H1 (cell line): ENCODE results near the gene SAMM50. TPM values are rescaled to one million over a fixed set of nuclear protein-coding genes. Genes with fewer than 3 reads are reported as not detected.

Source experiments
- ASH2L ChIP-seq: fragments of 200-600, 300-600 bp; sonication (generic); IDR thresholded peaks from one replicate; pipeline ENCODE4 v1.7.1; 2017; ENCODE audit warnings: low read length
- CHD7 ChIP-seq: fragments of 300-600 bp; sonication (generic); IDR thresholded peaks from 2 replicates; pipeline ENCODE4 v1.7.1; 2012; ENCODE audit warnings: low read length, moderate library complexity, mild to moderate bottlenecking, inconsistent platforms; ENCODE audit not compliant: insufficient replicate concordance
- EZH2 ChIP-seq: fragments of 200-600 bp; sonication (generic); IDR thresholded peaks from 2 replicates; pipeline ENCODE4 v1.7.1; 2012; ENCODE audit warnings: low read depth, mild to moderate bottlenecking, moderate library complexity, low read length, inconsistent platforms; ENCODE audit not compliant: severe bottlenecking
- FOSL1 ChIP-seq: IDR thresholded peaks from 2 replicates; pipeline ENCODE4 v1.6.1; 2011; ENCODE audit warnings: mild to moderate bottlenecking, low read depth, low read length, moderate library complexity; ENCODE audit not compliant: insufficient read depth
- HDAC2 ChIP-seq, 2 experiments: fragments of 300-600 bp in 1 of 2; sonication (generic) in 1 of 2; IDR thresholded peaks; 2 replicates each; pipeline ENCODE4 v1.6.1; 2011 to 2012; ENCODE audit warnings: low read depth in 2 of 2, low read length in 2 of 2, mild to moderate bottlenecking in 2 of 2, moderate library complexity in 2 of 2, borderline replicate concordance in 1 of 2, inconsistent platforms in 1 of 2
- HDAC6 ChIP-seq: IDR thresholded peaks from one replicate; pipeline ENCODE4 v1.7.1; 2012; ENCODE audit warnings: low read depth, mild to moderate bottlenecking, inconsistent platforms, low read length, moderate library complexity
- POLR2A ChIP-seq, 2 experiments: IDR thresholded peaks; 1 replicate in 1 of 2; 2 replicates in 1 of 2; pipeline ENCODE4 v1.6.1; 2011; ENCODE audit warnings: low read depth in 2 of 2, low read length in 2 of 2, mild to moderate bottlenecking in 2 of 2; ENCODE audit errors: control extremely low read depth in 1 of 2
- RFX5 ChIP-seq: IDR thresholded peaks from 2 replicates; pipeline ENCODE4 v1.6.1; 2011; ENCODE audit warnings: low read depth, low read length, improper control_type of control experiment, borderline replicate concordance
- SIN3A ChIP-seq, 2 experiments: IDR thresholded peaks in 1 of 2; conservative IDR thresholded peaks in 1 of 2; 2 replicates each; pipeline ENCODE4 v1.6.1; 2011 to 2012; ENCODE audit warnings: low read length in 2 of 2, improper control_type of control experiment in 1 of 2, low read depth in 1 of 2, mild to moderate bottlenecking in 1 of 2
- SIRT6 ChIP-seq: IDR thresholded peaks from one replicate; pipeline ENCODE4 v1.7.1; 2012; ENCODE audit warnings: low read length, inconsistent platforms
- SP4 ChIP-seq: IDR thresholded peaks from 2 replicates; pipeline ENCODE4 v1.6.1; 2012; ENCODE audit warnings: low read length, inconsistent platforms
- SUZ12 ChIP-seq: fragments of 200-600 bp; sonication (generic); IDR thresholded peaks from 2 replicates; pipeline ENCODE4 v1.6.1; 2012; ENCODE audit warnings: mild to moderate bottlenecking, inconsistent platforms, low read length, moderate library complexity, mixed read lengths
- TEAD4 ChIP-seq: IDR thresholded peaks from 2 replicates; pipeline ENCODE4 v1.6.1; 2012; ENCODE audit warnings: low read depth, low read length, inconsistent platforms, mixed read lengths
- polyA plus RNA-seq, 7 experiments: library from polyadenylated mRNA; depleted of rRNA in 3 of 7; stranded (reverse) in 5 of 7; unstranded in 2 of 7; fragments of >200 nt in 5 of 7; fragments of 200-250 nt in 2 of 7; gene quantifications; 1 replicate in 5 of 7; 2 replicates in 1 of 7; 4 replicates in 1 of 7; pipeline versions ENCODE4 v1.2.1 to v1.2.3, GENCODE V29; 2011 to 2013; ENCODE audit warnings: missing spikeins in 2 of 7, mixed read lengths in 2 of 7
- total RNA-seq: library from RNA; stranded (reverse); fragmentation: NEBNext Ultra II Directional; extraction: Animal tissue kit (Norgen Biotek cat#: 25700); gene quantifications from 2 replicates; pipeline ENCODE4 v1.2.1, GENCODE V29; 2021

SAMM50 gene
- total and polyA plus RNA-seq, 2 of the 8 experiments (the other 6 are each of a cell fraction or from before 2014, with no cell fraction given) = 45.4 to 70.3 TPM

GRCh38 chr22:43996981-43997265 lies 41.7 kb downstream of the SAMM50 start (continued):
- TF ChIP-seq SIN3A (conservative IDR thresholded peaks at IDR 0.05 in 1 of 2, IDR thresholded peaks at IDR 0.05 in 1 of 2; ENCODE audit: low read depth in 1 of 2, low read length in 2 of 2) (no peak), HDAC2 (IDR thresholded peaks at IDR 0.05; ENCODE audit: borderline replicate concordance in 1 of 2, low read depth in 2 of 2, low read length in 2 of 2) (no peak), FOSL1 (no peak), HDAC6 (no peak), ASH2L (no peak), EZH2 (no peak), SIRT6 (no peak), SUZ12 (no peak), RFX5 (no peak), TEAD4 (peak; percentile 68), CHD7 (no peak), POLR2A (IDR thresholded peaks at IDR 0.05; ENCODE audit: control extremely low read depth in 1 of 2, low read depth in 2 of 2, low read length in 2 of 2) (no peak), SP4 (no peak)
